Right ventricle myocardium superior (tissue), 1 donor: Measurements from ENCODE around the gene NPPC. TPM values are rescaled to one million over a fixed set of nuclear protein-coding genes. Genes with fewer than 3 reads are reported as not detected.

Experiments
- microRNA-seq: library from miRNA; unstranded; fragments of <30 nt; microRNA quantifications from one replicate; pipeline ENCODE4 v1.2.0, GENCODE V29; 2020
- total RNA-seq: library from RNA; stranded (reverse); fragmentation: NEBNext Ultra II Directional; extraction: Animal tissue kit (Norgen Biotek cat#: 25700); gene quantifications from one replicate; pipeline ENCODE4 v1.2.1, GENCODE V29; 2021
- donor health status: DM: no; HTN: yes; CAD: no; lungs with severe emphysema.

NPPC gene
- total RNA-seq, 1 donor from 2014 or later, result 7.7 TPM

Small RNA genes within 50 kb of the gene (microRNA-seq; reads per million reads assigned to microRNA genes)
- gene MIR1471, result not detected

Other genes with a start within 250 kb of the NPPC start
- gene PTMA, start 217.9 kb downstream of the NPPC start, total RNA-seq, result 195 TPM
- gene PDE6D, start 145.1 kb downstream of the NPPC start, total RNA-seq, result 14.7 TPM
- gene COPS7B, start 140.0 kb downstream of the NPPC start, total RNA-seq, result 20.0 TPM
- gene DIS3L2, start 35.3 kb upstream of the NPPC start, total RNA-seq, result 17.6 TPM